D721Med (cell line): ENCODE results near the gene SCYL3.
"Not testable (repeated sequence)": the region's sequence is repeated elsewhere in the genome, so short reads cannot be mapped to it uniquely, and the experiment has no call there.

Source experiments
- DNase-seq: peaks from one replicate; pipeline ENCODE4 v3.0.0; 2011; ENCODE audit warnings: low spot score; ENCODE audit not compliant: insufficient read length
- FAIRE-seq: peaks from 2 replicates; lab custom pipeline; 2011; peaks lifted over from hg19 to GRCh38; lab: Jason Lieb, UNC
- CTCF ChIP-seq: IDR thresholded peaks from 2 replicates; pipeline ENCODE4 v1.5.1; 2012; ENCODE audit warnings: mild to moderate bottlenecking, control low read depth; ENCODE audit not compliant: insufficient read depth; ENCODE audit errors: missing control alignments

Gene SCYL3

GRCh38 chr1:169821500-169821899 is 72.2 kb downstream of the SCYL3 start:
- DNase-seq (no peak), FAIRE-seq (no peak)
- no peak for TF ChIP-seq CTCF

DNA sequence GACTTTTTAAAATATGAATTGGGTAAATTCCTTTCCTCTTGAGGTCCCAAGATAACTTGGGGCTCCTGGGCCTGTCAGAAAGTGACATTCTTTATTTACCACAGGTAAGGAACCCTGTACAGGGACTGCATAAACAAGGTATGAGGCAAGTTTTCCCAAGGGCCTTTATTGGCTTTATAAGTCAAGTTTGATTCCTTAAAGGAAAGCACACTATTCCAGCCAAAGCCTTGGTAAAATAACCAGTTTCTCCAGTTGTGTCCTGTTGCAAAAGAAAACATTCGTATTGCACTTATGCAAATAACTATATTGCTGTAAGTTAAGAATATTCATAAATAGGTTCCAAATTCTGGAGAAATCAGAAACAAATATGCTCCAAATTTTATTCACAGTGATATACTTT is 77.1 kb downstream of the SCYL3 start:
- DNase-seq (no peak), FAIRE-seq (no peak)
- no peak for TF ChIP-seq CTCF

DNA sequence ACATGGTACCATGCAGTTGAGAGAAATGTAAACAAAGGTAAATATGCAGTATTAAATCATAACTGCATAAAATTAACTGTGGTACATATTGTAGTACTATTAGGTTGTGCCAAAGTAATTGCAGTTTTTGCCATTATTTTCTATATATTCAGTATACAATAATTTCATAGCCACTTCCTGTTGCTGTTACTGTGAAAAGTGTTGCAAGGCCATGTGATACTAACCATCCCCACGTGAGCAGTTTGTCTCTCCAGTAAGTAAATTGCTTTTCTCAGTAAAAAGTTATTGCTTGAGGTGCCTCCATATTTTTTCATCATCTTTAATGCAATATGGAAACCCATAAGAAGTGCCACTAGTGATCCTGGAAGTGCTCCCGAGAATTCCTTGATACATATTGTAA is 79.4 kb downstream of the SCYL3 start:
- TF ChIP-seq CTCF, result no peak
- FAIRE-seq, result no peak
- no peak for DNase-seq

DNA sequence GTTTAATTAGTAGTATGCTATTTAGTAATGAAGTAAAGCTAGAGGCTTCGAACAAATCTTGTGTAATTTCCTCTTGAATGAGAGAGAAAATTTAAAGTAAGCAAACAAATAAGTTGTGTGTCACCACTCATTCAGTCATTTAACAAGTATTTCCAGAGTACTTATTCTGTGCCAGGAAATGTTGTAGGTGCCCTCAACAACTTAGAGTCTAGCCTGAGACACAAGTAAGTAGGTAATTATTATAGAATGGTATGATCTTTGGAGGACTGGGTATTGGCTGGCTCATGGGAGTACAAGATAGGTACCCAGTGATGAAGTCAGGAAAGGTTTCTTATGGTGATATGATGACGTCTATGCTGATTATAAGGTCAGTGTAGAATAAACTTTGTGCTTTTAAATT is 81.6 kb downstream of the SCYL3 start:
- no peak for TF ChIP-seq CTCF
- peak; percentile 67 for FAIRE-seq
- no peak for DNase-seq

DNA sequence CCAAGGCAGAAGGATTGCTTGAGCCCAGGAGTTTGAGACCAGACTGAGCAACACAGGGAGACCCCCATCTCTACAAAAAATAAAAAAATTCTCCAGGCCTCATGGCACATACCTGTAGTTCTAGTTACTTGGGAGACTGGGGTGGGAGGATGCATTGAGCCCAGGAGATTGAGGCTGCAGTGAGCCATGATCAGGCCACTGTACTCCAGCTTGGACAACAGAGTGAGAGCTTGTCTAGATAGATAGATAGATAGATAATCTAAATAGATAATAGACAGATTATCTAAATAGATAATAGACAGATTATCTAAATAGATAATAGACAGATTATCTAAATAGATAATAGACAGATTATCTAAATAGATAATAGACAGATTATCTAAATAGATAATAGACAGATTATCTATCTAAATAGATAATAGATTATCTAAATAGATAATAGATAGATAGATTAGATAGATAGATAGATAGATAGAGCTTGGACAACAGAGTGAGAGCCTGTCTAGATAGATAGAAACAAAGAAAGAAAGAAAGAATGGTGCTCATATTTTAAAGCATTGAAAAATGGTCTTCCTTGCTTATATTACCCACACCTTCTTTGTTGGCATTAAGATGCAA is 82.2 kb downstream of the SCYL3 start:
- not testable (repeated sequence) for DNase-seq, FAIRE-seq

DNA sequence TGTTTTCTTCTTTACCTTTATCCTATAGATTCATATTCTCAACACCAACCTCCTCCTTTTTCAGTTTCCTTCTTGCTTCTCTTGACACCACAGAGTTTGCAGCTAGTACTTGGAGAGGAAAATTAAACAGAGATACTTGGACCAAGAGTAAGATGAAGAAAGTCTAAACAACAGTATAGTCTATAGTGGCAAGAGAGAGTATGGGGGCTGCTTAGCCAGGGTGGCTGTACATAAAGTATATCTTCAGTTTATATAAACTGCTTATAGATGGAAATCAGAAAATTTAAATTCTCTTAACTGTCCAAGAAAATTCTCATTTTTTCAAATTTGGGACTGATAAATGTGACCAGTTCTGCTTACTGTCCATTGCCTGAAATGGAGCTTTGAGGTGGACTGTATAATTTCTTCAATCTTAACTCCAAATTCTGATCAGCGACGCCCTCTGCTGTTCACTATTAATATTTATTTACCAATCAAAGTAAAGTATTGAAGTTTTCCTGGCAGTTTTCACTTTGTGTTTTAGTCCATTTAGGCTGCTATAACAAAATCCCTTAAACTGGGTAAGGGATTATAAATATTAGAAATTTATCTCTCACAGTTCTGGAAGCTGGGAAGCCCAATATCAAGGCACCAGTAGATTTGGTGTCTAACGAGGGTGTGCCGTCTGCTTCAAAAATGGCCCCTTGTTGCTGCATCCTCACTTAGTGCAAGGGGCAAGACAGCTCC is 84.2 kb downstream of the SCYL3 start:
- no peak for DNase-seq
- FAIRE-seq, result peak; percentile 87
- TF ChIP-seq CTCF, result peak; percentile 74

- FAIRE-seq (no peak), DNase-seq (no peak)
- TF ChIP-seq CTCF, result no peak
Observed at GRCh38 chr1:169804941-169805340, 88.8 kb downstream of the SCYL3 start.

DNA sequence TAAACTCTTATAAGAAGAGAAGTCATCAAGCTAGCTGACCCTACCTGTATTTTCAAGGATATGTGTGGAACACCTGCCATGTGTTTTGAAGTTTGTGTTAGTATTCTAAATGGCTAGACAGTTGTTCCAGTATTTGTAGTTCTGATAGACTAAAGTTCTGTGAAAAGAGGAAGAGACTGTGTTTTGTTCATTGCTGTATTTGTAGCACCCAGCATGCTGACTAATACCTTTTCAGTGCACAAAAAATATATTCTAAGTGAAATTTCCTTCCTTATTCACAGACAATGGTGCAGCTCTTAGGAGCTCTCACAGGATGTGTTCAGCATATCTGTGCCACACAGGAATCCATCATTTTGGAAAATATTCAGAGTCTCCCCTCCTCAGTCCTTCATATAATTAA is 90.8 kb downstream of the SCYL3 start:
- DNase-seq, result no peak
- TF ChIP-seq CTCF, result no peak
- peak; percentile 68 for FAIRE-seq
